NCI-H128 (cell line): ENCODE data around the gene BPTF.
"Not testable (repeated sequence)": the region's sequence is repeated elsewhere in the genome, so short reads cannot be mapped to it uniquely, and the experiment has no call there.

Experiments used
- DNase-seq: peaks from one replicate; lab custom pipeline; 2025; ENCODE audit not compliant: unreplicated experiment; lab: John Stamatoyannopoulos, UW

BPTF gene

GRCh38 chr17:67833134-67833533 lies 7.8 kb downstream of the BPTF start:
- no peak for DNase-seq

GRCh38 chr17:67833946-67834631 lies 8.8 kb downstream of the BPTF start:
- DNase-seq = no peak

GRCh38 chr17:67834634-67835033 lies 9.3 kb downstream of the BPTF start:
- no peak for DNase-seq

GRCh38 chr17:67836205-67836987 lies 11.1 kb downstream of the BPTF start:
- DNase-seq = no peak

- DNase-seq = no peak
These were observed 12.7 kb downstream of the BPTF start for GRCh38 chr17:67837965-67838364.

GRCh38 chr17:67838538-67838937 lies 13.2 kb downstream of the BPTF start:
- no peak for DNase-seq

- no peak for DNase-seq
These were observed 16.7 kb downstream of the BPTF start for GRCh38 chr17:67841992-67842391.

GRCh38 chr17:67842648-67843047 lies 17.3 kb downstream of the BPTF start:
- DNase-seq = no peak

- DNase-seq = no peak
These were observed 20.1 kb downstream of the BPTF start for GRCh38 chr17:67845374-67845773.

- not testable (repeated sequence) for DNase-seq
These were observed 22.9 kb downstream of the BPTF start for GRCh38 chr17:67848189-67848588.

- not testable (repeated sequence) for DNase-seq
These were observed 23.5 kb downstream of the BPTF start for GRCh38 chr17:67848846-67849245.

- no peak for DNase-seq
These were observed 25.8 kb downstream of the BPTF start for GRCh38 chr17:67850991-67851631.

- DNase-seq = no peak
These were observed 28.4 kb downstream of the BPTF start for GRCh38 chr17:67853703-67854102.

- no peak for DNase-seq
These were observed 29.1 kb downstream of the BPTF start for GRCh38 chr17:67854378-67854777.

GRCh38 chr17:67855504-67856324 lies 30.4 kb downstream of the BPTF start:
- DNase-seq = no peak

GRCh38 chr17:67856402-67856801 lies 31.1 kb downstream of the BPTF start:
- DNase-seq = not testable (repeated sequence)

GRCh38 chr17:67862614-67863217 lies 37.4 kb downstream of the BPTF start:
- DNase-seq = no peak

GRCh38 chr17:67863624-67864247 lies 38.4 kb downstream of the BPTF start:
- no peak for DNase-seq

GRCh38 chr17:67865438-67865837 lies 40.1 kb downstream of the BPTF start:
- DNase-seq = no peak

GRCh38 chr17:67867591-67867990 lies 42.3 kb downstream of the BPTF start:
- DNase-seq = no peak
